Heart left ventricle (tissue), 16 donors: ENCODE results near the gene MATN1. TPM values are rescaled to one million over a fixed set of nuclear protein-coding genes. Genes with fewer than 3 reads are reported as not detected.
A peak's percentile ranks its signal among the peaks of the same experiment; 100 is the strongest.

ENCODE experiments used
- ATAC-seq, 4 donors: fragments of 200-7000 bp; cut with Tn5 transposase; one replicate each; pipeline ENCODE4 v1.9.1; 2020 to 2022; ENCODE audit warnings: moderate library complexity in 4 of 4, mild to moderate bottlenecking in 3 of 4, moderate number of reproducible peaks in 1 of 4
- DNase-seq, 5 donors: peaks; one replicate each; pipeline ENCODE4 v3.0.0-alpha.2; 2020
- H3K27ac ChIP-seq, 12 donors: fragments of 200-600 bp; sonication (generic) in 4 of 12; one replicate each; pipeline versions ENCODE4 v1.5.0 to v1.8.0; 2016 to 2022; ENCODE audit warnings: mild to moderate bottlenecking in 2 of 12
- H3K27me3 ChIP-seq, 9 donors: fragments of 200-600 bp; sonication (generic) in 2 of 9; one replicate each; pipeline versions ENCODE4 v1.5.1 to v1.8.0; 2016 to 2022; ENCODE audit warnings: mild to moderate bottlenecking in 3 of 9
- H3K36me3 ChIP-seq, 9 donors: fragments of 200-600 bp; sonication (generic) in 2 of 9; one replicate each; pipeline versions ENCODE4 v1.5.0 to v1.8.0; 2018 to 2022; ENCODE audit warnings: mild to moderate bottlenecking in 2 of 9
- H3K4me1 ChIP-seq, 12 donors: fragments of 200-600 bp; sonication (generic) in 4 of 12; one replicate each; pipeline versions ENCODE4 v1.5.0 to v1.8.0; 2016 to 2022; ENCODE audit warnings: mild to moderate bottlenecking in 3 of 12
- H3K4me3 ChIP-seq, 12 donors: fragments of 200-600 bp; sonication (generic) in 4 of 12; one replicate each; pipeline versions ENCODE4 v1.5.0 to v1.8.0; 2017 to 2022; ENCODE audit warnings: mild to moderate bottlenecking in 9 of 12, moderate library complexity in 4 of 12
- H3K9me3 ChIP-seq, 12 donors: fragments of 200-600 bp; sonication (generic) in 4 of 12; one replicate each; pipeline versions ENCODE4 v1.5.0 to v1.8.0; 2016 to 2022; ENCODE audit warnings: mild to moderate bottlenecking in 1 of 12
- CTCF ChIP-seq, 12 donors: fragments of 200-600 bp; sonication (generic) in 4 of 12; IDR thresholded peaks; one replicate each; pipeline versions ENCODE4 v1.5.0 to v1.8.0; 2018 to 2022; ENCODE audit warnings: antibody characterized with exemption in 12 of 12, mild to moderate bottlenecking in 5 of 12
- POLR2A ChIP-seq, 2 donors: fragments of 450-650 bp; IDR thresholded peaks; one replicate each; pipeline ENCODE4 v1.6.1; 2017; ENCODE audit warnings: antibody characterized with exemption in 2 of 2, mild to moderate bottlenecking in 2 of 2, moderate library complexity in 2 of 2
- WGBS, 4 donors: extraction: QIAGEN DNeasy Blood & Tissue Kit in 2 of 4; methylation state at CpG; one replicate each; pipeline versions ENCODE4 v1.1.5 to v1.1.7; 2013 to 2018; 5-methylcytosine and 5-hydroxymethylcytosine counted together
- intact Hi-C, 10 donors: fragments of 100-400 bp; cut with DNase I; formaldehyde crosslinking; loops; one replicate each; pipeline versions ENCODE4 v1.11.1 to v1.14.2; 2022
- polyA plus RNA-seq, 2 donors: library from polyadenylated mRNA; stranded (reverse); fragments of 200-250 nt; gene quantifications; one replicate each; pipeline ENCODE4 v1.2.3, GENCODE V29; 2013
- total RNA-seq, 9 donors: library from RNA; depleted of rRNA in 2 of 9; stranded (reverse); fragments of >200 nt in 2 of 9; fragmentation: NEBNext Ultra II Directional in 3 of 9; extraction: Animal tissue kit (Norgen Biotek cat#: 25700) in 3 of 9; gene quantifications; one replicate each; pipeline versions ENCODE4 v1.1.0 to v1.2.4, GENCODE V29; 2016 to 2023
- donor health status: ischemic (EF 13 %, LVEDD 7.1; RV severe dilation, severe dysfunction).
- donor health status: healthy with polysubstance abuse.
- donor health status: DM: no; HTN: yes; CAD: no.
- donor health status: DM: no; HTN: no; CAD: no.
- donor health status: ischemic (EF 25% LVEDD 6.9; RV normal size, moderate dysfunction).
- donor health status: ischemic (EF 25% LVEDD 5.7; RV mildly dilated, moderate dysfunction).
- donor health status: healthy.
- donor health status: DM: yes; HTN: yes; CAD: no.
- donor health status: ischemic (EF 35%, LVEDD 5.7; RV mildly dilated, moderate dysfunction).
- donor health status: nonischemic (EF 11% LVEDD 7.7; RV severe dilation, severe dysfunction).
- donor health status: DM: yes; HTN: yes; CAD: no.
- donor health status: PGD.
- donor health status: ischemic (EF 29% LVEDD 5.4; RV normal size, mild dysfunction).
- donor health status: nonischemic (EF 23%, LVEDD 6.1; RV moderate dilation, normal function).

The MATN1 gene
- total and polyA plus RNA-seq, 11 donors: 0.67 TPM; not detected in 10

- Histone ChIP-seq H3K27ac (peak overlapping the region in 11 of 12 donors; percentile 63 to 100 (median 73)), H3K27me3 (no peaks in the 10 kb centered on the region), H3K9me3 (peaks cover 0 to 11% (median 3%) of the 10 kb centered on the region in 12 donors), H3K4me1 (peaks cover 0 to 15% (median 8%) of the 10 kb centered on the region in 12 donors), H3K4me3 (peak overlapping the region in 11 of 12 donors; percentile 3 to 71 (median 49)), H3K36me3 (no peaks in the 10 kb centered on the region)
- ATAC-seq (peak; percentile 87 to 91 (median 90)), DNase-seq (peak; percentile 98 to 100 (median 99))
- TF ChIP-seq CTCF (IDR thresholded peaks at IDR 0.05) (no peak), POLR2A (IDR thresholded peaks at IDR 0.05) (peak in 1 of 2 donors; percentile 55)
- WGBS, 4 donors: 0 to 2% (median 1%) methylated on average over 32 to 49 of the region's 50 CpGs
- intact Hi-C loops: loop anchor here in 5 of 10 donors (2.0 to 10.0 kb wide), 5 partner anchors 61 to 1486 kb away; partner anchors contain the start of genes MECR (in 2 of the 5) and SDC3 (in 1 of the 5)
Observed at GRCh38 chr1:30718091-30718635, 5.2 kb downstream of the MATN1 start.

GRCh38 chr1:30716646-30717045, 6.7 kb downstream of the MATN1 start:
- H3K27ac ChIP-seq: no peak overlapping the region
- H3K4me3 ChIP-seq: no peak overlapping the region
- DNase-seq: peak in 2 of 5 donors; percentile 40 to 48
- WGBS, 4 donors: 94 to 97% (median 96%) methylated on average over 8 of the region's 8 CpGs; no CpG with 5 or more reads in 1 of the 4 donors
- no peaks in the 10 kb centered on the region for H3K36me3 ChIP-seq
- TF ChIP-seq CTCF (IDR thresholded peaks at IDR 0.05) (no peak), POLR2A (IDR thresholded peaks at IDR 0.05) (no peak)
- peaks cover 0 to 11% (median 3%) of the 10 kb centered on the region in 12 donors for H3K9me3 ChIP-seq
- peaks cover 0 to 15% (median 8%) of the 10 kb centered on the region in 12 donors for H3K4me1 ChIP-seq
- no peak for ATAC-seq
- no peaks in the 10 kb centered on the region for H3K27me3 ChIP-seq
- intact Hi-C loops: loop anchor here in 3 of 10 donors (5.0 to 10.0 kb wide), 3 partner anchors 191 to 1484 kb away; partner anchors contain the start of genes MECR (in 2 of the 3) and SDC3 (in 1 of the 3)

- H3K4me3 ChIP-seq: no peak overlapping the region
- H3K4me1 ChIP-seq: peaks cover 0 to 15% (median 8%) of the 10 kb centered on the region in 12 donors
- no peaks in the 10 kb centered on the region for H3K36me3 ChIP-seq
- intact Hi-C loops: loop anchor here in 3 of 10 donors (5.0 to 10.0 kb wide), 3 partner anchors 191 to 1484 kb away; partner anchors contain the start of genes MECR (in 2 of the 3) and SDC3 (in 1 of the 3)
- H3K27ac ChIP-seq: no peak overlapping the region
- DNase-seq (peak in 1 of 5 donors; percentile 49), ATAC-seq (no peak)
- H3K27me3 ChIP-seq: no peaks in the 10 kb centered on the region
- TF ChIP-seq POLR2A (IDR thresholded peaks at IDR 0.05): no peak
- no peak for TF ChIP-seq CTCF (IDR thresholded peaks at IDR 0.05)
- whole genome bisulfite sequencing, 4 donors: 97 to 99% (median 98%) methylated on average over 10 to 11 of the region's 11 CpGs
- H3K9me3 ChIP-seq: peaks cover 0 to 11% (median 3%) of the 10 kb centered on the region in 12 donors
Observed at GRCh38 chr1:30715886-30716285, 7.5 kb downstream of the MATN1 start.

- DNase-seq (peak in 1 of 5 donors; percentile 33), ATAC-seq (no peak)
- Histone ChIP-seq H3K4me3 (no peak overlapping the region), H3K36me3 (no peaks in the 10 kb centered on the region), H3K9me3 (peaks cover 0 to 11% (median 3%) of the 10 kb centered on the region in 12 donors), H3K27me3 (no peaks in the 10 kb centered on the region), H3K4me1 (peaks cover 0 to 15% (median 8%) of the 10 kb centered on the region in 12 donors), H3K27ac (no peak overlapping the region)
- TF ChIP-seq CTCF (IDR thresholded peaks at IDR 0.05) (peak in 6 of 12 donors; percentile 22 to 36 (median 27)), POLR2A (IDR thresholded peaks at IDR 0.05) (no peak)
- WGBS, 4 donors: 90 to 95% (median 92%) methylated on average over 2 of the region's 2 CpGs
- intact Hi-C loops: loop anchor here in 3 of 10 donors (5.0 to 10.0 kb wide), 3 partner anchors 192 to 1483 kb away; partner anchors contain the start of genes MECR (in 2 of the 3) and SDC3 (in 1 of the 3)
Observed at GRCh38 chr1:30715216-30715615, 8.2 kb downstream of the MATN1 start.
